Measurements from ENCODE around the gene DEK. TPM values are rescaled to one million over a fixed set of nuclear protein-coding genes. Genes with fewer than 3 reads are reported as not detected.

The DEK gene
- total and polyA plus RNA-seq, 2 of the 13 experiments (the other 11 are each of a cell fraction or from before 2014, with no cell fraction given), result 53.2 to 276 TPM

DNA sequence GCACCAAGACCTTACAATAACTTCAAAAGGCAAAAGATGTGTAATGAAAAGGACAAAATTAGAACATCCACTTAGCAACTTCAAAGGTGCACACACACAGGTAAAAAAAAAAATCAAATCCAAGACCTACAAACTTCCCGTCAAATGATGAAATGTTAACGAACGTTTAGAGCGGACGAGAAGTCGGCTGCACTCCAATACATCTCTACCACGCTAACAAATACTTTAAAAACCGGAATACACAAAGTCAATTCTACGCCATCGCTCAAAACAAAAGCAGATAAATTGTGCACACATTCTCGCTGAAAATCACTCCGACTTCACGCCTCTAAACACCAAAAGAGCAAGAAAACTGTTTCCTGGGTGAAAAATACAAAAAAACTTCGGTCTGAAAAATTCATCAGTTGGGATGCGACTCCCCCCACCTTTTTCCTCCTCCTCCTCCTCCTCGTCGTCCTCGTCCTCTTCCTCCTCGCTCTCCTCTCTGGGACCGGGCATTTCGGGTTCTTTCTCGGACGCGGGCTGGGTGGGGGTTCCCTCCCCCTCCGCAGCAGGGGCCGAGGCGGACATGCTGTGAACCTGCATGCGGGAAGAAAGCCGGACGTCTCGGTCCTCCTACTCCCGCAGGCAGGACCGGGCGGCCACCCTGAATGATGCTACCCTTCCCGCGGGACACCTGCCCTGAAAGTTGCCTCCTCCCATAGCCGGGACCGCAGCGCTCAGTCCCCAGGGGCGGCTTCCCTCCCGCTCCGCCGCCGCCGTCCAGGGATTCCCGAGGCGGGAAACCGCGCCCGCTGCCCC is 712 bp downstream of the DEK start:
- intact Hi-C loops (cut with micrococcal nuclease; ENCODE audit: unreplicated experiment), result loop anchor here (2.0 kb wide), 4 partner anchors 39 to 241 kb away; partner anchors contain the start of genes KDM1B, RNF144B and TPMT
- no peak for DNase-seq (ENCODE audit: low spot score)
- BruUV-seq (replicated peaks), result no TSS peak
- TF ChIP-seq, protein P1, sequence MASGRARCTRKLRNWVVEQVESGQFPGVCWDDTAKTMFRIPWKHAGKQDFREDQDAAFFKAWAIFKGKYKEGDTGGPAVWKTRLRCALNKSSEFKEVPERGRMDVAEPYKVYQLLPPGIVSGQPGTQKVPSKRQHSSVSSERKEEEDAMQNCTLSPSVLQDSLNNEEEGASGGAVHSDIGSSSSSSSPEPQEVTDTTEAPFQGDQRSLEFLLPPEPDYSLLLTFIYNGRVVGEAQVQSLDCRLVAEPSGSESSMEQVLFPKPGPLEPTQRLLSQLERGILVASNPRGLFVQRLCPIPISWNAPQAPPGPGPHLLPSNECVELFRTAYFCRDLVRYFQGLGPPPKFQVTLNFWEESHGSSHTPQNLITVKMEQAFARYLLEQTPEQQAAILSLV (CRISPR knock-in tag; IDR thresholded peaks at IDR 0.05; ENCODE audit: borderline replicate concordance), result peak; percentile 15; the same call in 1 of the 2 replicates
- TF ChIP-seq ZNF335 (CRISPR knock-in tag; IDR thresholded peaks at IDR 0.05), result 0 out of 2 replicates have a peak, but pooled peaks have one; percentile 25
- TF ChIP-seq, protein P2, sequence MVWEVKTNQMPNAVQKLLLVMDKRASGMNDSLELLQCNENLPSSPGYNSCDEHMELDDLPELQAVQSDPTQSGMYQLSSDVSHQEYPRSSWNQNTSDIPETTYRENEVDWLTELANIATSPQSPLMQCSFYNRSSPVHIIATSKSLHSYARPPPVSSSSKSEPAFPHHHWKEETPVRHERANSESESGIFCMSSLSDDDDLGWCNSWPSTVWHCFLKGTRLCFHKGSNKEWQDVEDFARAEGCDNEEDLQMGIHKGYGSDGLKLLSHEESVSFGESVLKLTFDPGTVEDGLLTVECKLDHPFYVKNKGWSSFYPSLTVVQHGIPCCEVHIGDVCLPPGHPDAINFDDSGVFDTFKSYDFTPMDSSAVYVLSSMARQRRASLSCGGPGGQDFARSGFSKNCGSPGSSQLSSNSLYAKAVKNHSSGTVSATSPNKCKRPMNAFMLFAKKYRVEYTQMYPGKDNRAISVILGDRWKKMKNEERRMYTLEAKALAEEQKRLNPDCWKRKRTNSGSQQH (CRISPR knock-in tag; IDR thresholded peaks at IDR 0.05; ENCODE audit: low read depth), result 0 out of 2 replicates have a peak, but pooled peaks have one; percentile 20
- TF ChIP-seq, protein P3, sequence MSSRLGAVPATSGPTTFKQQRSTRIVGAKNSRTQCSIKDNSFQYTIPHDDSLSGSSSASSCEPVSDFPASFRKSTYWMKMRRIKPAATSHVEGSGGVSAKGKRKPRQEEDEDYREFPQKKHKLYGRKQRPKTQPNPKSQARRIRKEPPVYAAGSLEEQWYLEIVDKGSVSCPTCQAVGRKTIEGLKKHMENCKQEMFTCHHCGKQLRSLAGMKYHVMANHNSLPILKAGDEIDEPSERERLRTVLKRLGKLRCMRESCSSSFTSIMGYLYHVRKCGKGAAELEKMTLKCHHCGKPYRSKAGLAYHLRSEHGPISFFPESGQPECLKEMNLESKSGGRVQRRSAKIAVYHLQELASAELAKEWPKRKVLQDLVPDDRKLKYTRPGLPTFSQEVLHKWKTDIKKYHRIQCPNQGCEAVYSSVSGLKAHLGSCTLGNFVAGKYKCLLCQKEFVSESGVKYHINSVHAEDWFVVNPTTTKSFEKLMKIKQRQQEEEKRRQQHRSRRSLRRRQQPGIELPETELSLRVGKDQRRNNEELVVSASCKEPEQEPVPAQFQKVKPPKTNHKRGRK (CRISPR knock-in tag; IDR thresholded peaks at IDR 0.05), result peak; percentile 70
- no peak for TF ChIP-seq NFE2L2 (IDR thresholded peaks at IDR 0.05; ENCODE audit: low read length)
- TF ChIP-seq HES4 (CRISPR knock-in tag; IDR thresholded peaks at IDR 0.05; ENCODE audit: borderline replicate concordance), result 0 out of 2 replicates have a peak, but pooled peaks have one; percentile 18
- 0 out of 2 replicates have a peak, but pooled peaks have one; percentile 31 for TF ChIP-seq DR1 (CRISPR knock-in tag; IDR thresholded peaks at IDR 0.05)
- TF ChIP-seq SAP130 (CRISPR knock-in tag; IDR thresholded peaks at IDR 0.05; ENCODE audit: low read depth), result 0 out of 2 replicates have a peak, but pooled peaks have one; percentile 0
- TF ChIP-seq, protein P4, sequence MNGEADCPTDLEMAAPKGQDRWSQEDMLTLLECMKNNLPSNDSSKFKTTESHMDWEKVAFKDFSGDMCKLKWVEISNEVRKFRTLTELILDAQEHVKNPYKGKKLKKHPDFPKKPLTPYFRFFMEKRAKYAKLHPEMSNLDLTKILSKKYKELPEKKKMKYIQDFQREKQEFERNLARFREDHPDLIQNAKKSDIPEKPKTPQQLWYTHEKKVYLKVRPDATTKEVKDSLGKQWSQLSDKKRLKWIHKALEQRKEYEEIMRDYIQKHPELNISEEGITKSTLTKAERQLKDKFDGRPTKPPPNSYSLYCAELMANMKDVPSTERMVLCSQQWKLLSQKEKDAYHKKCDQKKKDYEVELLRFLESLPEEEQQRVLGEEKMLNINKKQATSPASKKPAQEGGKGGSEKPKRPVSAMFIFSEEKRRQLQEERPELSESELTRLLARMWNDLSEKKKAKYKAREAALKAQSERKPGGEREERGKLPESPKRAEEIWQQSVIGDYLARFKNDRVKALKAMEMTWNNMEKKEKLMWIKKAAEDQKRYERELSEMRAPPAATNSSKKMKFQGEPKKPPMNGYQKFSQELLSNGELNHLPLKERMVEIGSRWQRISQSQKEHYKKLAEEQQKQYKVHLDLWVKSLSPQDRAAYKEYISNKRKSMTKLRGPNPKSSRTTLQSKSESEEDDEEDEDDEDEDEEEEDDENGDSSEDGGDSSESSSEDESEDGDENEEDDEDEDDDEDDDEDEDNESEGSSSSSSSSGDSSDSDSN (CRISPR knock-in tag; IDR thresholded peaks at IDR 0.05), result peak; percentile 44; the same call in 1 of the 2 replicates
- TF ChIP-seq, protein P5, sequence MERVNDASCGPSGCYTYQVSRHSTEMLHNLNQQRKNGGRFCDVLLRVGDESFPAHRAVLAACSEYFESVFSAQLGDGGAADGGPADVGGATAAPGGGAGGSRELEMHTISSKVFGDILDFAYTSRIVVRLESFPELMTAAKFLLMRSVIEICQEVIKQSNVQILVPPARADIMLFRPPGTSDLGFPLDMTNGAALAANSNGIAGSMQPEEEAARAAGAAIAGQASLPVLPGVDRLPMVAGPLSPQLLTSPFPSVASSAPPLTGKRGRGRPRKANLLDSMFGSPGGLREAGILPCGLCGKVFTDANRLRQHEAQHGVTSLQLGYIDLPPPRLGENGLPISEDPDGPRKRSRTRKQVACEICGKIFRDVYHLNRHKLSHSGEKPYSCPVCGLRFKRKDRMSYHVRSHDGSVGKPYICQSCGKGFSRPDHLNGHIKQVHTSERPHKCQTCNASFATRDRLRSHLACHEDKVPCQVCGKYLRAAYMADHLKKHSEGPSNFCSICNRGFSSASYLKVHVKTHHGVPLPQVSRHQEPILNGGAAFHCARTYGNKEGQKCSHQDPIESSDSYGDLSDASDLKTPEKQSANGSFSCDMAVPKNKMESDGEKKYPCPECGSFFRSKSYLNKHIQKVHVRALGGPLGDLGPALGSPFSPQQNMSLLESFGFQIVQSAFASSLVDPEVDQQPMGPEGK (CRISPR knock-in tag; IDR thresholded peaks at IDR 0.05), result peak; percentile 63
- TF ChIP-seq TBX2 (CRISPR knock-in tag; IDR thresholded peaks at IDR 0.05; ENCODE audit: borderline replicate concordance), result no peak

More for the DNA sequence above, 712 bp downstream of the DEK start:
- Histone ChIP-seq H4K20me1 (ENCODE audit: insufficient read depth, low read length) (peaks cover 29% of the 10 kb centered on the region), H3K27me3 (ENCODE audit: control insufficient read depth in 1 of 2, insufficient read depth in 2 of 2, low read length in 2 of 2) (no peaks in the 10 kb centered on the region; a peak in 1 of 5 replicates), H3K27ac (ENCODE audit: extremely low read length, insufficient read depth, low read length) (peak overlapping the region; percentile 92), H3K9me3 (ENCODE audit: low read length) (no peaks in the 10 kb centered on the region), H3K36me3 (replicated peaks in 1 of 2; ENCODE audit: control insufficient read depth in 1 of 2, insufficient read depth in 2 of 2, low read length in 2 of 2) (no peaks in the 10 kb centered on the region; a peak in 2 of 5 replicates), H3K79me2 (ENCODE audit: insufficient read depth, low read length) (peaks cover 55% of the 10 kb centered on the region), H3K9ac (ENCODE audit: insufficient read depth, low read depth, low read length) (peak overlapping the region; percentile 84), H2AFZ (ENCODE audit: low read length) (peak overlapping the region; percentile 21), H3K4me3 (replicated peaks in 1 of 3; ENCODE audit: insufficient read depth in 1 of 3, low read depth in 2 of 3, low read length in 3 of 3) (peak overlapping the region; percentile 80 to 95 (median 90)), H3K4me1 (ENCODE audit: insufficient read depth, low read length) (peaks cover 77% of the 10 kb centered on the region), H3K4me2 (ENCODE audit: low read depth, low read length) (peak overlapping the region; percentile 85)
- FAIRE-seq (peak; percentile 30), ATAC-seq (no peak)
- POLR2A ChIA-PET, result interaction anchor here (0.6 to 1.6 kb wide), 6 partner anchors 9 to 123 kb away, joined by 3 to 7 read pairs (median 4); partner anchors contain the start of gene RNF144B
- in situ Hi-C loops (cut with HindIII; ENCODE audit: extremely low pct_ligation_motif_present, low pct_unique_long_range_greater_than_20kb), result loop anchor here (25.0 kb wide), 1 partner anchor 1574 kb away; the partner anchor contains the start of gene ID4
- CTCF ChIA-PET (ENCODE audit: low intra/inter-chr PET ratio, low total read pairs), result no interaction called here
- WGBS (ENCODE audit: low lambda C conversion rate), result under 1% methylated on average over 42 of the region's 50 CpGs
